ENCODE data around the gene CREB5. TPM values are rescaled to one million over a fixed set of nuclear protein-coding genes. Genes with fewer than 3 reads are reported as not detected.

Gene CREB5
- total RNA-seq, 1 experiment from 2014 or later: 2.1 TPM

DNA sequence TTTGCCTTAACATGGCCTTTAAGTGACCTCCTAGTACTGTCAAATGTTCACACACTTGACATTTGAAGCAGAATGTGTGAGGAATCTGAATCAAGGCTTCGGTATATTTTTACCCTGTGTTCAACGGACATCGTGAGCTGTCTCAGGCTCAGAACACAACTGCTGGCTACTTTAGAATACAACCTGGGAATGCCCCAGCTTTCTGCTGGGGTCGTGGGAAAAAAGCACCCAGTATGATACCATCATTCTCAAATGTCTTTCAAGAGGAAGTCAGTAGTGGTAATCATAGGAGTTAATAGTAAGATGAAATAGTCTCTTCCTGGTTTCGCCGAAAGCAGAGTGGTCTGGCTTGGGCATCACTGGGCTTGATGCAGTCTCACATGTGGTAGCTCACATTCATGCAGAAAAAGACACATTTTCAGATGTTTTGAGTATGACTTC, 67.2 kb downstream of the CREB5 start:
- Histone ChIP-seq H3K4me3 (no peak overlapping the region), H3K9me2 (ENCODE audit: insufficient read depth) (no peaks in the 10 kb centered on the region), H3K27ac (no peak overlapping the region), H4K20me1 (ENCODE audit: insufficient read depth) (no peaks in the 10 kb centered on the region), H2AFZ (no peak overlapping the region), H3K4me1 (replicated peaks; ENCODE audit: insufficient read depth) (no peaks in the 10 kb centered on the region), H3K27me3 (ENCODE audit: insufficient read depth, low read depth) (no peaks in the 10 kb centered on the region), H3F3A (ENCODE audit: insufficient read depth, low read depth) (no peaks in the 10 kb centered on the region), H3K36me3 (ENCODE audit: low read depth) (no peaks in the 10 kb centered on the region), H3K9me3 (ENCODE audit: insufficient read depth, low read depth) (no peaks in the 10 kb centered on the region), H3K79me2 (ENCODE audit: low read depth) (no peaks in the 10 kb centered on the region), H3K4me2 (no peak overlapping the region)
- TF ChIP-seq EZH2 (IDR thresholded peaks at IDR 0.05; ENCODE audit: low read depth): no peak
- TF ChIP-seq, protein P1, sequence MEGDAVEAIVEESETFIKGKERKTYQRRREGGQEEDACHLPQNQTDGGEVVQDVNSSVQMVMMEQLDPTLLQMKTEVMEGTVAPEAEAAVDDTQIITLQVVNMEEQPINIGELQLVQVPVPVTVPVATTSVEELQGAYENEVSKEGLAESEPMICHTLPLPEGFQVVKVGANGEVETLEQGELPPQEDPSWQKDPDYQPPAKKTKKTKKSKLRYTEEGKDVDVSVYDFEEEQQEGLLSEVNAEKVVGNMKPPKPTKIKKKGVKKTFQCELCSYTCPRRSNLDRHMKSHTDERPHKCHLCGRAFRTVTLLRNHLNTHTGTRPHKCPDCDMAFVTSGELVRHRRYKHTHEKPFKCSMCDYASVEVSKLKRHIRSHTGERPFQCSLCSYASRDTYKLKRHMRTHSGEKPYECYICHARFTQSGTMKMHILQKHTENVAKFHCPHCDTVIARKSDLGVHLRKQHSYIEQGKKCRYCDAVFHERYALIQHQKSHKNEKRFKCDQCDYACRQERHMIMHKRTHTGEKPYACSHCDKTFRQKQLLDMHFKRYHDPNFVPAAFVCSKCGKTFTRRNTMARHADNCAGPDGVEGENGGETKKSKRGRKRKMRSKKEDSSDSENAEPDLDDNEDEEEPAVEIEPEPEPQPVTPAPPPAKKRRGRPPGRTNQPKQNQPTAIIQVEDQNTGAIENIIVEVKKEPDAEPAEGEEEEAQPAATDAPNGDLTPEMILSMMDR (conservative IDR thresholded peaks at IDR 0.05): no peak
- ChIA-PET POLR2A (ENCODE audit: unreplicated experiment) (no interaction called here), CTCF (no interaction called here)
- intact Hi-C loops (cut with micrococcal nuclease; ENCODE audit: unreplicated experiment): no loop called here
- no TSS peak for BruUV-seq (replicated peaks)
- DNase-seq: no peak

DNA sequence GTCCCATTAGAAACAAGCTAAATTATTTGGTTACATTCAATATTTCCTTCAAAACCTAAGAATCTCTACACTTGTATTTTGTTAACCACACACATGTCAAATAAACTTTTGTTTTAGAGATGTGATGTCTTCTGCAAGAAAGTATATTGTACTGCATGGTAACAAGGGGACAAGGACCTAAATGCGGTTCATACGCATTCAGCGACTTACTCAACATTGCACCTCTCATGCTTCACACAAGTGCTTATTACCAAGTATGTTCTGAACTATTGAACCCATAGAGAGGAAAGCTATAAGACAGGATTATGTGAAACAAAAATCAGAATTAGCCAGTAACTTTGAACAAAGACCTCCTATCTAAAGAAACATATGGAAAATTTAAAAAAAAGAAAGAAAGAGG, 68.3 kb downstream of the CREB5 start:
- H3F3A ChIP-seq (ENCODE audit: insufficient read depth, low read depth): no peaks in the 10 kb centered on the region
- no peaks in the 10 kb centered on the region for H3K4me1 ChIP-seq (replicated peaks; ENCODE audit: insufficient read depth)
- no peak overlapping the region for H3K4me2 ChIP-seq
- H4K20me1 ChIP-seq (ENCODE audit: insufficient read depth): no peaks in the 10 kb centered on the region
- H3K9me3 ChIP-seq (ENCODE audit: insufficient read depth, low read depth): no peaks in the 10 kb centered on the region
- no peak overlapping the region for H2AFZ ChIP-seq
- no peaks in the 10 kb centered on the region for H3K79me2 ChIP-seq (ENCODE audit: low read depth)
- H3K36me3 ChIP-seq (ENCODE audit: low read depth): no peaks in the 10 kb centered on the region
- no TSS peak for BruUV-seq (replicated peaks)
- no peaks in the 10 kb centered on the region for H3K9me2 ChIP-seq (ENCODE audit: insufficient read depth)
- intact Hi-C loops (cut with micrococcal nuclease; ENCODE audit: unreplicated experiment): no loop called here
- TF ChIP-seq EZH2 (IDR thresholded peaks at IDR 0.05; ENCODE audit: low read depth): no peak
- TF ChIP-seq, protein P1 (conservative IDR thresholded peaks at IDR 0.05): no peak
- ChIA-PET POLR2A (ENCODE audit: unreplicated experiment) (no interaction called here), CTCF (no interaction called here)
- H3K27ac ChIP-seq: no peak overlapping the region
- no peak for DNase-seq
- H3K27me3 ChIP-seq (ENCODE audit: insufficient read depth, low read depth): no peaks in the 10 kb centered on the region
- no peak overlapping the region for H3K4me3 ChIP-seq

DNA sequence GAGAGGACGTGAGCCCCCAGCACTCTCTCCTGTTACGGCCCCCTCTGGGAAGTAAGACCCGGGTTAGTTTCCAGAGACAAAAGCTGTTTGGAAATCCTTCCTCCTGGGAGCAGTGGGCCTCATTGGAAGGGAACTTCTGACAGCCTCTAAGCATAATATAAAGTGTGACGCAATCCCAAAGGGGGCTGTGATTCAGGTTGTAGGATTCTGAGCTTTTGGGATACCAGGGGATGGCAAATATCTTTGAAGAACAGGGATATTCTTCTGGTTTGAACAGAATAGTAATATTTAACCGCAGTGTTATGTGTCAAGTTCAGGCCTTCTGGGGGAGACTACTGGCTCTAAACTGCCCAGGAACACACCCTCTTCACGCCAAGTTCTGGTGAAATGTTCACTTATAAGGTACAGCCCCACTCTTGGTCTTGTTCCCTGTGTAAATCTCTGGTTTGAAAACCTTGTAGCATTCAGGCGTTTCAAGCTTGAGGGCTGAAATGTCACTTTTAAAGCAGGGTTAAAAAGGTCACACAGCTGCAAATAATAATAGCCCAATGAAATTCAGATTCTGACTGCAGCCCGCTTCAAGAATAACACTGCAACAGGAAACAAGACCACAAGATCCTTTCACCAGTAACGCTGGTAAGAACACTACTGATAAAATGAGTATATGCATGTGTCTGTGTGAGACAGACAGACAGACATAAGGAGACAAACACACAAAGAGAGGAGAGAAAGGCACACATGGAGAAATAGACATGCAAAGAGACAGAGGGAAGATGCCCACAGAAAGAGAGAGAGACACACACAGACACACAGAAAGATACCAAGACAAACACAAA, 69.0 kb downstream of the CREB5 start:
- Histone ChIP-seq H3K9me3 (ENCODE audit: insufficient read depth, low read depth) (no peaks in the 10 kb centered on the region), H3K4me2 (no peak overlapping the region), H3K9me2 (ENCODE audit: insufficient read depth) (no peaks in the 10 kb centered on the region), H3K79me2 (ENCODE audit: low read depth) (no peaks in the 10 kb centered on the region), H3K36me3 (ENCODE audit: low read depth) (no peaks in the 10 kb centered on the region), H3K27me3 (ENCODE audit: insufficient read depth, low read depth) (no peaks in the 10 kb centered on the region), H2AFZ (no peak overlapping the region), H3K27ac (no peak overlapping the region), H4K20me1 (ENCODE audit: insufficient read depth) (no peaks in the 10 kb centered on the region), H3K4me3 (no peak overlapping the region), H3F3A (ENCODE audit: insufficient read depth, low read depth) (no peaks in the 10 kb centered on the region), H3K4me1 (replicated peaks; ENCODE audit: insufficient read depth) (no peaks in the 10 kb centered on the region)
- TF ChIP-seq EZH2 (IDR thresholded peaks at IDR 0.05; ENCODE audit: low read depth): no peak
- TF ChIP-seq, protein P1 (conservative IDR thresholded peaks at IDR 0.05): no peak
- no TSS peak for BruUV-seq (replicated peaks)
- ChIA-PET POLR2A (ENCODE audit: unreplicated experiment) (no interaction called here), CTCF (no interaction called here)
- no peak for DNase-seq
- intact Hi-C loops (cut with micrococcal nuclease; ENCODE audit: unreplicated experiment): no loop called here
